ENCODE measurements around the gene CAMTA1.

Gene CAMTA1

GRCh38 chr1:7507285-7508019, 722.2 kb downstream of the CAMTA1 start:
- no peaks in the 10 kb centered on the region for H3K4me1 ChIP-seq (ENCODE audit: control insufficient read depth, insufficient read depth, low read length)
- H3K27me3 ChIP-seq (ENCODE audit: control insufficient read depth, insufficient read depth, low read length): no peaks in the 10 kb centered on the region
- no peak overlapping the region for H3K4me3 ChIP-seq (ENCODE audit: low read depth, low read length)
- no peaks in the 10 kb centered on the region for H3K36me3 ChIP-seq (ENCODE audit: control insufficient read depth, insufficient read depth, low read length)
- H3K9ac ChIP-seq (ENCODE audit: low read depth, low read length): no peak overlapping the region
- no peaks in the 10 kb centered on the region for H3K9me3 ChIP-seq (ENCODE audit: control insufficient read depth, insufficient read depth, low read length)

GRCh38 chr1:7508052-7508933, 723.0 kb downstream of the CAMTA1 start:
- no peaks in the 10 kb centered on the region for H3K9me3 ChIP-seq (ENCODE audit: control insufficient read depth, insufficient read depth, low read length)
- no peaks in the 10 kb centered on the region for H3K4me1 ChIP-seq (ENCODE audit: control insufficient read depth, insufficient read depth, low read length)
- no peaks in the 10 kb centered on the region for H3K27me3 ChIP-seq (ENCODE audit: control insufficient read depth, insufficient read depth, low read length)
- H3K4me3 ChIP-seq (ENCODE audit: low read depth, low read length): no peak overlapping the region
- H3K9ac ChIP-seq (ENCODE audit: low read depth, low read length): no peak overlapping the region
- no peaks in the 10 kb centered on the region for H3K36me3 ChIP-seq (ENCODE audit: control insufficient read depth, insufficient read depth, low read length)

- H3K4me1 ChIP-seq (ENCODE audit: control insufficient read depth, insufficient read depth, low read length): no peaks in the 10 kb centered on the region
- no peak overlapping the region for H3K9ac ChIP-seq (ENCODE audit: low read depth, low read length)
- no peak overlapping the region for H3K4me3 ChIP-seq (ENCODE audit: low read depth, low read length)
- no peaks in the 10 kb centered on the region for H3K36me3 ChIP-seq (ENCODE audit: control insufficient read depth, insufficient read depth, low read length)
- no peaks in the 10 kb centered on the region for H3K9me3 ChIP-seq (ENCODE audit: control insufficient read depth, insufficient read depth, low read length)
- no peaks in the 10 kb centered on the region for H3K27me3 ChIP-seq (ENCODE audit: control insufficient read depth, insufficient read depth, low read length)
Observed at GRCh38 chr1:7508934-7509519, 723.8 kb downstream of the CAMTA1 start.

GRCh38 chr1:7509598-7509997, 724.3 kb downstream of the CAMTA1 start:
- no peak overlapping the region for H3K4me3 ChIP-seq (ENCODE audit: low read depth, low read length)
- no peak overlapping the region for H3K9ac ChIP-seq (ENCODE audit: low read depth, low read length)
- no peaks in the 10 kb centered on the region for H3K27me3 ChIP-seq (ENCODE audit: control insufficient read depth, insufficient read depth, low read length)
- no peaks in the 10 kb centered on the region for H3K4me1 ChIP-seq (ENCODE audit: control insufficient read depth, insufficient read depth, low read length)
- no peaks in the 10 kb centered on the region for H3K36me3 ChIP-seq (ENCODE audit: control insufficient read depth, insufficient read depth, low read length)
- H3K9me3 ChIP-seq (ENCODE audit: control insufficient read depth, insufficient read depth, low read length): no peaks in the 10 kb centered on the region

- H3K36me3 ChIP-seq (ENCODE audit: control insufficient read depth, insufficient read depth, low read length): no peaks in the 10 kb centered on the region
- no peaks in the 10 kb centered on the region for H3K27me3 ChIP-seq (ENCODE audit: control insufficient read depth, insufficient read depth, low read length)
- H3K9me3 ChIP-seq (ENCODE audit: control insufficient read depth, insufficient read depth, low read length): no peaks in the 10 kb centered on the region
- H3K4me1 ChIP-seq (ENCODE audit: control insufficient read depth, insufficient read depth, low read length): no peaks in the 10 kb centered on the region
- H3K9ac ChIP-seq (ENCODE audit: low read depth, low read length): no peak overlapping the region
- no peak overlapping the region for H3K4me3 ChIP-seq (ENCODE audit: low read depth, low read length)
Observed at GRCh38 chr1:7510389-7510931, 725.2 kb downstream of the CAMTA1 start.

GRCh38 chr1:7511381-7511780, 726.1 kb downstream of the CAMTA1 start:
- H3K27me3 ChIP-seq (ENCODE audit: control insufficient read depth, insufficient read depth, low read length): no peaks in the 10 kb centered on the region
- no peaks in the 10 kb centered on the region for H3K36me3 ChIP-seq (ENCODE audit: control insufficient read depth, insufficient read depth, low read length)
- H3K9ac ChIP-seq (ENCODE audit: low read depth, low read length): no peak overlapping the region
- no peaks in the 10 kb centered on the region for H3K9me3 ChIP-seq (ENCODE audit: control insufficient read depth, insufficient read depth, low read length)
- no peak overlapping the region for H3K4me3 ChIP-seq (ENCODE audit: low read depth, low read length)
- H3K4me1 ChIP-seq (ENCODE audit: control insufficient read depth, insufficient read depth, low read length): no peaks in the 10 kb centered on the region

- Histone ChIP-seq H3K36me3 (ENCODE audit: control insufficient read depth, insufficient read depth, low read length) (no peaks in the 10 kb centered on the region), H3K4me1 (ENCODE audit: control insufficient read depth, insufficient read depth, low read length) (no peaks in the 10 kb centered on the region), H3K9ac (ENCODE audit: low read depth, low read length) (no peak overlapping the region), H3K27me3 (ENCODE audit: control insufficient read depth, insufficient read depth, low read length) (no peaks in the 10 kb centered on the region), H3K9me3 (ENCODE audit: control insufficient read depth, insufficient read depth, low read length) (no peaks in the 10 kb centered on the region), H3K4me3 (ENCODE audit: low read depth, low read length) (no peak overlapping the region)
Observed at GRCh38 chr1:7513081-7513480, 727.8 kb downstream of the CAMTA1 start.

GRCh38 chr1:7515175-7515574, 729.9 kb downstream of the CAMTA1 start:
- no peaks in the 10 kb centered on the region for H3K36me3 ChIP-seq (ENCODE audit: control insufficient read depth, insufficient read depth, low read length)
- H3K4me1 ChIP-seq (ENCODE audit: control insufficient read depth, insufficient read depth, low read length): no peaks in the 10 kb centered on the region
- H3K9ac ChIP-seq (ENCODE audit: low read depth, low read length): no peak overlapping the region
- no peaks in the 10 kb centered on the region for H3K9me3 ChIP-seq (ENCODE audit: control insufficient read depth, insufficient read depth, low read length)
- H3K27me3 ChIP-seq (ENCODE audit: control insufficient read depth, insufficient read depth, low read length): no peaks in the 10 kb centered on the region
- no peak overlapping the region for H3K4me3 ChIP-seq (ENCODE audit: low read depth, low read length)

GRCh38 chr1:7515904-7516303, 730.6 kb downstream of the CAMTA1 start:
- Histone ChIP-seq H3K4me1 (ENCODE audit: control insufficient read depth, insufficient read depth, low read length) (no peaks in the 10 kb centered on the region), H3K9ac (ENCODE audit: low read depth, low read length) (no peak overlapping the region), H3K36me3 (ENCODE audit: control insufficient read depth, insufficient read depth, low read length) (no peaks in the 10 kb centered on the region), H3K4me3 (ENCODE audit: low read depth, low read length) (no peak overlapping the region), H3K27me3 (ENCODE audit: control insufficient read depth, insufficient read depth, low read length) (no peaks in the 10 kb centered on the region), H3K9me3 (ENCODE audit: control insufficient read depth, insufficient read depth, low read length) (no peaks in the 10 kb centered on the region)

GRCh38 chr1:7516341-7516740, 731.1 kb downstream of the CAMTA1 start:
- no peaks in the 10 kb centered on the region for H3K27me3 ChIP-seq (ENCODE audit: control insufficient read depth, insufficient read depth, low read length)
- no peak overlapping the region for H3K4me3 ChIP-seq (ENCODE audit: low read depth, low read length)
- no peaks in the 10 kb centered on the region for H3K4me1 ChIP-seq (ENCODE audit: control insufficient read depth, insufficient read depth, low read length)
- no peaks in the 10 kb centered on the region for H3K36me3 ChIP-seq (ENCODE audit: control insufficient read depth, insufficient read depth, low read length)
- no peaks in the 10 kb centered on the region for H3K9me3 ChIP-seq (ENCODE audit: control insufficient read depth, insufficient read depth, low read length)
- H3K9ac ChIP-seq (ENCODE audit: low read depth, low read length): no peak overlapping the region

GRCh38 chr1:7516929-7517328, 731.7 kb downstream of the CAMTA1 start:
- H3K36me3 ChIP-seq (ENCODE audit: control insufficient read depth, insufficient read depth, low read length): no peaks in the 10 kb centered on the region
- H3K9ac ChIP-seq (ENCODE audit: low read depth, low read length): no peak overlapping the region
- no peaks in the 10 kb centered on the region for H3K27me3 ChIP-seq (ENCODE audit: control insufficient read depth, insufficient read depth, low read length)
- no peaks in the 10 kb centered on the region for H3K9me3 ChIP-seq (ENCODE audit: control insufficient read depth, insufficient read depth, low read length)
- H3K4me3 ChIP-seq (ENCODE audit: low read depth, low read length): no peak overlapping the region
- H3K4me1 ChIP-seq (ENCODE audit: control insufficient read depth, insufficient read depth, low read length): no peaks in the 10 kb centered on the region

Measured in iPS-15b (cell line).